ENCODE measurements around the gene LMTK3. TPM values are rescaled to one million over a fixed set of nuclear protein-coding genes. Genes with fewer than 3 reads are reported as not detected.

Gene LMTK3
- total RNA-seq, 1 donor, result 0.54 TPM

DNA sequence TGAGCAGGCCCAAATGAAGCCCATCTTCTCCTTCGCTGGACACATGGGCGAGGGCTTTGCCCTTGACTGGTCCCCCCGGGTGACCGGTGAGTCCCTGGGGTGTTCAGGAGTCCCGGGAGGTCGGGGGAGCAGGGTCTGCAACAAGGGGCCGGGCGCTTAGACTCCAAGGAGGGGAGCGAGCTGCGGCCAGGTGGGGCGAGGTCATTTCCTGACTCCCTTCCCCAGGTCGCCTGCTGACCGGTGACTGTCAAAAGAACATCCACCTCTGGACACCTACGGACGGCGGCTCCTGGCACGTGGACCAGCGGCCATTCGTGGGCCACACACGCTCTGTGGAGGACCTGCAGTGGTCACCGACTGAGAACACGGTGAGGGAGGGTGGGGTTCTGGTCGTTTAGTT lies 61.2 kb downstream of the LMTK3 start:
- no peak for DNase-seq (ENCODE audit: low read depth in 2 of 3, low spot score in 2 of 3)

DNA sequence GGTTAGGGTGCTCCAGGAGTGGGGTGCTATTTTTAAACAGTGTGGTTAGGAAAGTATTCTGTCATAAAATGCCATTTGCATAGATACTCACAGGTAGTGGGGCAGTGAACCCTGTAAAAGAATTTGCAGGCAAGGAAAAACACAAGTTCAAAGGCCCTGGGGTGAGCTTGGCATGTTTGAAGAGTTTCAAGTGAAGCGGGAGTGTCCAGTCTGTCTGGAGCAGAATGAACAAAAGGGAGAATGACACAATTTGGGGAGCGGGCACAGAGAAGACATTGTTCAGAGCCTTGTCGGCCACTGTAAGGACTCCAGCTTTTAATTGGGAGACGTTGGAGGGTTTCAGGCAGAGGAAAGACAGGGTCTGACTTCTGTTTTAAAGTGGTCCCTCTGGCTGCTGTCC lies 63.1 kb downstream of the LMTK3 start:
- no peak for DNase-seq (ENCODE audit: low read depth in 2 of 3, low spot score in 2 of 3)

DNA sequence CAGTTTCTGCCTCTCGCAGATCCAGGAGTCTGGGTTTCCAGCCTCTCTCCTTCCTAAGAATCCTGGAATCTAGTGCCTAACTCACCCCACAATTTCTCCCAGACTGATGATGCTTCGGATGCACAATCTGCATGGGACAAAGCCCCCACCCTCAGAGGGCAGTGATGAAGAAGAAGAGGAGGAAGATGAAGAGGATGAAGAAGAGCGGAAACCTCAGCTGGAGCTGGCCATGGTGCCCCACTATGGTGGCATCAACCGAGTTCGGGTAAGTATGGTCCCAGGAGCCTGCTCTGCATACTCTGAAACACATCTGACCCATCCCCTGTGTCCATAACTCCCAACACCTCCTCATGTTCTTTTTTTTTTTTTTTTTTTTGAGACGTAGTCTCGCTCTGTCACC lies 65.1 kb downstream of the LMTK3 start:
- no peak for DNase-seq (ENCODE audit: low read depth in 2 of 3, low spot score in 2 of 3)

DNA sequence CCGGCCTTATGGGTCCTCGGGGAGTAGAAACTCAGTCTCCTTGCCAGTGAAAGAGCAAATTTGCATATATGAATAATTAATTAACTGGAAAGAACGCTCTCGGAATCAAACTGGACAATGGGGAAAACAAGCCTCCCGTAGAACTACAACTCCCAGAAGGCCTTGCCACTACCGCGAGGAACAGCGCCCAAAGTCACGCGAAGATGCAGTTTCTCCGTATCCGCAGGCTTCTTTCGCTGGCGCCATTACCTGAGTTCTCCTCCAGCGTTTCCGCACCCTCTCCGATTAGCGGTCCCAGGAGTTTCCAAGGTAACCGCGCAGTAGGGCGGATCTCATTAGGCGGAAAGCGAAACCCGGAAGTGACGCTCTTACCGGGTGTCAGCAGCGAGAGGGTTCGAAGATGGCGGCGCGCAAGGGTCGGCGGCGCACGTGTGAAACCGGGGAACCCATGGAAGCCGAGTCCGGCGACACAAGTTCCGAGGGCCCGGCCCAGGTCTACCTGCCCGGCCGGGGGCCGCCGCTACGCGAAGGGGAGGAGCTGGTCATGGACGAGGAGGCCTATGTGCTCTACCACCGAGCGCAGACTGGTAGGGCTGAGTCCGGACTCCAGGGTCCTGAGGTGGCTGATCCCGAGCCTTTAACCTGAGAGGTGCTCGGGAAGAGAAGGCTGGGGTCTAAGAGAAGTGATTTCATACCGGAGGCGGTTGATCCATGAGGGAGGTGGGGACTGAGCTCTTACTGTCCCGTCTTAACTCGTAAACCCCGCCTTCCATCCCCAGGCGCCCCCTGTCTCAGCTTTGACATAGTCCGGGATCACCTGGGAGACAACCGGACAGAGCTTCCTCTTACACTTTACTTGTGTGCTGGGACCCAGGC lies 65.8 kb downstream of the LMTK3 start, which contains the start of gene GRWD1:
GRWD1 (plus strand) TSS at position 378 of the 876 bp plus-strand sequence; CDS start at position 401, 23 bp downstream.
- peak; percentile 90 to 99 (median 97) for DNase-seq (ENCODE audit: low read depth in 2 of 3, low spot score in 2 of 3)

DNA sequence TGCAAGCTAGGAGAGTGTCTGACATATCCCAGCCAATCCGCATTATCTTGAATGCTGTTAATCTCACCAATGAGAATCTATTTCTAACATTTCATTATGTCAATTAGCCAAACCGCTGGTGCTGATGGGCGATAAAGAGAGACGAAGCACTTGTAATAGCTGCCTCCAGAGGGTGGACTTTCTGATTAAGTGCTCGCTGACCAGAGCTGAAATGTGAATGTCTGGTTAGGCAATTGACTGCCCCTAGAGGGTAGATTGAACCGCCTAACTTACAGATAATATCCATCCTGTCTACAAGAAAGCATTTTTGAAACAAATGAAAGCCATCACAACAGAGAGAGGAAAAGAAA lies 66.4 kb downstream of the LMTK3 start:
- DNase-seq (ENCODE audit: low read depth in 2 of 3, low spot score in 2 of 3), result peak in 2 of 3 donors; percentile 60 to 67

DNA sequence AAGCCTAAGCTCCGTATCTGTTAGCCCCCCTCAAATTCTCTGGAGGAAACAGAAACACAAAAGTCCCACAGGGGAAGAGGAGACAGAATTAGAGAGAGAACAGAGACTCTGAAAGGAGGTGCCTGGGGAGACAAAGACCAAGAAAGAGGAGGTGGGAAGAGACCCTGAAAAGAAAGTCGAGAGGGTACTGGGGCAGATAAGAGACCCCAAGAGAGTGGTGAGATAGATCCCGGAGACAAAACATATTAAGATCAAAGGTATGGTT lies 66.8 kb downstream of the LMTK3 start:
- DNase-seq (ENCODE audit: low read depth in 2 of 3, low spot score in 2 of 3), result no peak

DNA sequence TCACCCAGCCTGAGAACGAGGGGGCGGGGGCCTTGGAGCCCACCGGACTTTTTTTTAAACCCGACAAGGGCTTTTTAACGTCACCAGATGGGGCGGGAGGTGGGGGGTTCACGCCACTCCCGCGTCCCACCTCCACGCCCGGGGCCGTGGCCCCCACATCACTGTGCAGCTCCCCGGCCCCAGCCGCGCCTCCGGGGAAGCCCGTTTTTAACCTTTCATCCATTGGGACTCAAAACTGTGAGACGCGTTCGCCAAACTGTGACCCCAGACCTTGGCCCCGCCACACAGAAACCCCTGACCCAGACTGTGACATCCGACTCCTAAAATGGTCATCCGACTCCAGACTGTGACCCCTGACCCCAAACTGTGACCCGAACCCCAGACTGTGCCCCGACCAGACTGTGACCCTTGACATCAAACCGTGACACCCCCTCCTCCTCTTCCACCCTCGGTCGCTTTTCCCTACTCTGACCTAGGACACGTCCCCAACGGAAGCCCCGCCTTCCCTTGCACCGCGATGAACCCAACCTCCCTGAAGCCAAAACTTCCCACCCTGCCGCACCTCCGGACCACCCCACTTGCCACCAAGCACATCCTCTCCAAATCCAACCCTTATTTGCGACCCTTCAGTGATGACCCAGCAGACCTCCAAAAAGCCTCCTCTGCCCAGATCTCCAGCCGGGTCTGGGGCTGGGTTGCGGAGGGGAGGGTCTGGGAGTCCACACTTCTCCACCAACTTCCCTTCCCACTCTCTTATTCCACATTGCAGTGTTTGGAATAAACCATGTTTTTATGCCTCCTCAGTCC lies 67.3 kb downstream of the LMTK3 start:
- no peak for DNase-seq (ENCODE audit: low read depth in 2 of 3, low spot score in 2 of 3)

DNA sequence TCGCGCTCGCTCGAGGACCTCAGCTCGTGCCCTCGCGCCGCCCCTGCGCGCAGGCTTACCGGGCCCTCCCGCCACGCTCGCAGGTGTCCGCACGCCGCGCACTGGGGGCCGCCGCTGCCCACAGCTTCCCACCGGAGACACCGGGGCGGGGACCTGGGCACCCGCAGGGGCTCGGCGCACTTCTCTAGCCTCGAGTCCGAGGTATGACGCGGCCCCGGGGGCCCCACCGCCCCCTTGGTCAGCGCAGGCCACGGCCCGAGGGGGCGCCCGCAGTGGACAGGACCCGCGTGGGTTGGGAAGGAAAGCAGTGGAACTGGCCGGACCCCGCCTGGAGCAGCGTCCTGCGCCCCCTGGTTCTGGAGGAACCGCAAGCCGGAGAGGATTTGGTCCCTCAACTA lies 67.9 kb downstream of the LMTK3 start:
- DNase-seq (ENCODE audit: low read depth in 2 of 3, low spot score in 2 of 3), result no peak

DNA sequence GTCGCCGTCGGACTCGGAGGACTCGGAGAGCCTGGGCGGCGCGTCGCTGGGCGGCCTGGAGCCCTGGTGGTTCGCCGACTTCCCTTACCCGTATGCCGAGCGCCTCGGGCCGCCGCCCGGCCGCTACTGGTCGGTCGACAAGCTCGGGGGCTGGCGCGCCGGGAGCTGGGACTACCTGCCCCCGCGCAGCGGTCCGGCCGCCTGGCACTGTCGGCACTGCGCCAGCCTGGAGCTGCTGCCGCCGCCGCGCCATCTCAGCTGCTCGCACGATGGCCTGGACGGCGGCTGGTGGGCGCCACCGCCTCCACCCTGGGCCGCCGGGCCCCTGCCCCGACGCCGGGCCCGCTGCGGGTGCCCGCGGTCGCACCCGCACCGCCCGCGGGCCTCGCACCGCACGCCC lies 68.4 kb downstream of the LMTK3 start:
- peak in 1 of 3 donors; percentile 27 for DNase-seq (ENCODE audit: low read depth in 2 of 3, low spot score in 2 of 3)

DNA sequence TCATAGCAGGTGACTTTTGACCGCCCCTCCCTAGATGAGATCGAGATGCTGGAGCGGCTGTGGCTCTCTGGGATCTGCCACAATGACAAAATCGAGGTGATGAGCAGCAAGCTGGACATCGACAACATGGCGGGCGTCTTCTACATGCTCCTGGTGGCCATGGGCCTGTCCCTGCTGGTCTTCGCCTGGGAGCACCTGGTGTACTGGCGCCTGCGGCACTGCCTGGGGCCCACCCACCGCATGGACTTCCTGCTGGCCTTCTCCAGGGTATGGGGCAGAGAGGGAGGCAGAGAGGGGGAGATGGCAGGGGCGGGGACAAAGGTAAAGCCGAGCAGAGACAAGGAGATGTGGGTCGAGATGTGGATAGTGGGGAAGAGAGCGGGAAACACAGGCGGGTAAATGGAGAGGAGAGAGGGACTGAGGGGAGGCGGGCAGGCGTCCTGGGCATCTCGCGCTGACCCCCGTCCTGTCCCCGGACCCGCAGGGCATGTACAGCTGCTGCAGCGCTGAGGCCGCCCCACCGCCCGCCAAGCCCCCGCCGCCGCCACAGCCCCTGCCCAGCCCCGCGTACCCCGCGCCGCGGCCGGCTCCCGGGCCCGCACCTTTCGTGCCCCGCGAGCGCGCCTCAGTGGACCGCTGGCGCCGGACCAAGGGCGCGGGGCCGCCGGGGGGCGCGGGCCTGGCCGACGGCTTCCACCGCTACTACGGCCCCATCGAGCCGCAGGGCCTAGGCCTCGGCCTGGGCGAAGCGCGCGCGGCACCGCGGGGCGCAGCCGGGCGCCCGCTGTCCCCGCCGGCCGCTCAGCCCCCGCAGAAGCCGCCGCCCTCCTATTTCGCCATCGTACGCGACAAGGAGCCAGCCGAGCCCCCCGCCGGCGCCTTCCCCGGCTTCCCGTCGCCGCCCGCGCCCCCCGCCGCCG lies 69.3 kb downstream of the LMTK3 start:
- DNase-seq (ENCODE audit: low read depth in 2 of 3, low spot score in 2 of 3), result no peak

DNA sequence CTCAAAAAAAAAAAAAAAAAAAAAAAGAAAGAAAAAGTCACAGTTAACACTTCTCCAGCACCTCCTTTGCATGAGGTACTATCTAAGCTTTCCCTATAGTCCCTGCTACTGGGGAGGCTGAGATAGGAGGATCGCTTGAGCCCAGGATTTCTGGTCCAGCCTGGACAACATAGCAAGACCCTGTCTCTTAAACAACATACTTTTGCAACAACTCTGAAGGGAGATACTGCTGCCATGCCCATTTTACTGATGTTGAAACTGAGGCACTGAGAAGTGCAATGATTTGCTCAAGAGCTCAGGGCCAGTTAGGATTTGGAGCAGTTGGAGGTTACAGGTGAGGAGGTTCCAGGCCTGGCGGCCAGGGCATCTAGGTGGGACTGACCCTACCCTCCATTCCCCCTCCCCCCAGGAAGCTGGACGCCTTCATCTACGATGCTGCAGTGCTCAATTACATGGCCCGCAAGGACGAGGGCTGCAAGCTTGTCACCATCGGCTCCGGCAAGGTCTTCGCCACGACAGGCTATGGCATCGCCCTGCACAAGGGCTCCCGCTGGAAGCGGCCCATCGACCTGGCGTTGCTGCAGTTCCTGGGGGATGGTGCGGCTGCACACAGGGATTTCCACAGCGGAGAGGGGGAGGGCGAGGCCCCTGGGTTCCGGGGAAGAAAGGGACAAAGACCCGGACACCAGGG lies 70.1 kb downstream of the LMTK3 start:
- DNase-seq (ENCODE audit: low read depth in 2 of 3, low spot score in 2 of 3), result no peak

DNA sequence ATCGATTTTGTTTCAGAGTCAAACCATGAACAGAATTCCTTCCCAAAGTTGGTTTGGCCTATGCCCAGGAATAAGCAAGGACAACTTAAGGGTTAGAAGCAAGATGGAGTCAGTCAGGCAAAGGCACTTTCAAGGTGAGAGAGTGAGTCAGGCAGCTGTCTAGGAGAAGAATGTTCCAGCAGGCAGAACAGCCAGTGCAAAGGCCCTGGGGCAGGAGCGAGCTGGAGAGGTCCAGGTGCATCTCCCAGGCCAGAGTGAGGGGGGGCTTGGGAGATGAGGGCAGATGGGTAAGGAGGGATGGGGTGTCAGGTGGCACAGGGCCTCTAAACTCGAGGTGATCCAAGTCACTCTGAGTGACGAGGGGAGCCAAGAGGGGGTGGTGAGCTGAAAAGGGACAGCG lies 75.0 kb downstream of the LMTK3 start:
- no peak for DNase-seq (ENCODE audit: low read depth in 2 of 3, low spot score in 2 of 3)

Other genes starting within 250 kb of the LMTK3 start
- 2.2 TPM for gene ZNF114, start 241.8 kb downstream of the LMTK3 start, total RNA-seq
- 229 TPM for gene EMP3, start 186.3 kb downstream of the LMTK3 start, total RNA-seq
- 6.2 TPM for gene TMEM143, start 147.9 kb downstream of the LMTK3 start, total RNA-seq
- gene SYNGR4, start 147.5 kb downstream of the LMTK3 start, total RNA-seq, result not detected
- 75.9 TPM for gene KDELR1, start 120.3 kb downstream of the LMTK3 start, total RNA-seq
- 0.54 TPM for gene GRIN2D, start 118.2 kb downstream of the LMTK3 start, total RNA-seq
- 41.2 TPM for gene GRWD1, start 65.9 kb downstream of the LMTK3 start, total RNA-seq
- gene KCNJ14, start 56.3 kb downstream of the LMTK3 start, total RNA-seq, result 1.6 TPM
- 62.7 TPM for gene CYTH2, start 42.5 kb downstream of the LMTK3 start, total RNA-seq
- gene SULT2B1, start 40.3 kb upstream of the LMTK3 start, total RNA-seq, result not detected
- gene SPACA4, start 94.9 kb upstream of the LMTK3 start, total RNA-seq, result not detected
- gene FAM83E, start 103.2 kb upstream of the LMTK3 start, total RNA-seq, result 3.2 TPM
- 4,879 TPM for gene RPL18, start 107.3 kb upstream of the LMTK3 start, total RNA-seq
- 10.0 TPM for gene SPHK2, start 107.7 kb upstream of the LMTK3 start, total RNA-seq
- 9.4 TPM for gene DBP, start 125.5 kb upstream of the LMTK3 start, total RNA-seq
- gene CA11, start 134.4 kb upstream of the LMTK3 start, total RNA-seq, result 2.4 TPM
- gene NTN5, start 161.2 kb upstream of the LMTK3 start, total RNA-seq, result 1.6 TPM
- under 0.01 TPM for gene FUT2, start 184.1 kb upstream of the LMTK3 start, total RNA-seq
- 1.1 TPM for gene MAMSTR, start 207.9 kb upstream of the LMTK3 start, total RNA-seq
- gene RASIP1, start 228.8 kb upstream of the LMTK3 start, total RNA-seq, result 0.54 TPM
- gene IZUMO1, start 235.1 kb upstream of the LMTK3 start, total RNA-seq, result under 0.01 TPM
- 1.6 TPM for gene FUT1, start 240.8 kb upstream of the LMTK3 start, total RNA-seq
- not detected for gene FGF21, start 243.7 kb upstream of the LMTK3 start, total RNA-seq

All from hematopoietic multipotent progenitor cell (in vitro differentiated cells).